ENCODE data around the gene OR10H3.
"Not testable (repeated sequence)": the region's sequence is repeated elsewhere in the genome, so short reads cannot be mapped to it uniquely, and the experiment has no call there.

OR10H3 gene, protein sequence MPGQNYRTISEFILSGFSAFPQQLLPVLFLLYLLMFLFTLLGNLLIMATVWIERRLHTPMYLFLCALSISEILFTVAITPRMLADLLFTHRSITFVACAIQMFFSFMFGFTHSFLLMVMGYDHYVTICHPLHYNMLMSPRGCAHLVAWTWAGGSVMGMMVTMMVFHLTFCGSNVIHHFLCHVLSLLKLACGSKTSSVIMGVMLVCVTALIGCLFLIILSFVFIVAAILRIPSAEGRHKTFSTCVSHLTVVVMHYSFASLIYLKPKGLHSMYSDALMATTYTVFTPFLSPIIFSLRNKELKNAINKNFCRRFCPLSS
- long read RNA-seq, donor 1, result 0 reads
- long read RNA-seq, donor 2, result 0 reads
- long read RNA-seq, donor 3, result 0 reads
- long read RNA-seq, donor 4, result 0 reads
- long read RNA-seq, donor 5, result 0 reads
- long read RNA-seq, donor 6, result 0 reads
- long read RNA-seq, donor 7, result 0 reads
- long read RNA-seq, donor 8, result 0 reads

DNA sequence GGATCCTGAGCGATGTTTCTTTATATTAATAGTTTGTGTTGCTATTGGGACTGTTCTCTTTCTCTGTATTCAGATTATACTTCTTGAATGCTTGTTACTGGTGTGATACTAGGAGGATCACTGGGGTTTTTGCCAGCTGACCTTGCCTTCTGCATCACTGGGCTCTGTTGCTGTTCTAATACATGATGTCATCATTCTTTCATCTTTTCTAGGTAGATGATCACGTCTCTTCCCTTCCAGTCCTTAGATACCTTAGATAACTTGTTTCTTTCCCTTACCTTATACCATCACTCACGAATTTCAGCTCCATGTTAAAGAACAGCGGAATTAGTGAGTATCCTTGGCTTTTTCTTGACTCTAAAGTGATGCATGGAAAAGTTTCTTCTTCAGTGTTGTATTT lies at the start of gene OR10H3:
Gene OR10H3, plus strand, starts transcription at position 264 of the 400 bp plus-strand sequence. CDS start 3,408 bp downstream, outside the sequence.
- DNase-seq, result no peak

DNA sequence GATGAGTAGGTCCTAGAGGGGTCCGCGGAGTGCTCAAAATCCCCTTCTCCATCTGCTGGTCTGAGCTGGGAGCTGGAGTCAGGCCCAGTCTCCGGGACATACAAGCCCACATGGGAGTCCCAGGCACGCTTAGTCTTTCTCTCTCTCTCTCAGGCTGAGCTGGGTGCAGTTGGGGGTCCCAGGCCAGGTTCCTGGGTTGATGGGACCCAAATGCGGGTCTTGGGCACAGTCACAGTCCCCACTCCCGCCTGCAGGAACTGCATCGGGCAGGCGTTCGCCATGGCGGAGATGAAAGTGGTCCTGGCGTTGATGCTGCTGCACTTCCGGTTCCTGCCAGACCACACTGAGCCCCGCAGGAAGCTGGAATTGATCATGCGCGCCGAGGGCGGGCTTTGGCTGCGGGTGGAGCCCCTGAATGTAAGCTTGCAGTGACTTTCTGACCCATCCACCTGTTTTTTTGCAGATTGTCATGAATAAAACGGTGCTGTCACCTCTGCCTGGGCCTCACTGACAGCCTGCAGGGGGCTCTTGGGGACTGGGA lies 41.1 kb upstream of the OR10H3 start:
- no peak for DNase-seq

DNA sequence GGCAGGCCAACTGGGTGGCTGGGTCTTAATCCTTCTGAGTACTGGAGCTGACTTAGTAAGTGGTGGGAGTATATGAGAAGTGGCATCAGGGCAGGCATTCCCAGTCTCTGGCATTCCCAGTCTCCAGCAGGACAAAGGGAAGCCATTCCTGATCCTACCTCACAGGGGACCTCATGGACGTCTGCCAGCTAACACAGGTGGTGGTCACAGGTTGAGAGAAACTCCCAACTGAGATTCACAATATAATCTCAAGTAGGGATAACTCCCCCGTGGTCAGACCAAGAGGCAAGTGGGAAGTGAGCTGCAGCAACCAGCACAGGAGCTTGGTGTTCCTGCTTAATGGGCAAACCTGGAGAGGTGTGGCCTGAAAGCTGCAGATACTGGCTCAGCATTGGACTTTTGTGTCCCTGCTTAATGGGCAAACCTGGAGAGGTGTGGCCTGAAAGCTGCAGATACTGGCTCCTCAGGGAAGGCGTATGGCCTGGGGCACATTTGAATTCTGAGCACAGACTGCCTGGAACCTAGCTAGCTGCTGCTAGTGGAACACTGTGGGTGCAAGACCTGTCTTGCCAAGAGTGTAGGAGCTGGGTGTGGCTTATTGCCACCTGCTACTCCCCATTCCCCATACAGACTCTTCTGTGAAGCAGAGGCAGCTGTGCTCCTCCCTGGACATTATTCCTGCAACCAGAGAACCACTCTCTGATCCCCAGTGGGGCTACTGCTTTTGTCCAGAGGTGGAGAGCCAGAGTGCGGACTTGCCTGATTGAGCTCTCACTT lies 35.8 kb upstream of the OR10H3 start:
- DNase-seq, result no peak

DNA sequence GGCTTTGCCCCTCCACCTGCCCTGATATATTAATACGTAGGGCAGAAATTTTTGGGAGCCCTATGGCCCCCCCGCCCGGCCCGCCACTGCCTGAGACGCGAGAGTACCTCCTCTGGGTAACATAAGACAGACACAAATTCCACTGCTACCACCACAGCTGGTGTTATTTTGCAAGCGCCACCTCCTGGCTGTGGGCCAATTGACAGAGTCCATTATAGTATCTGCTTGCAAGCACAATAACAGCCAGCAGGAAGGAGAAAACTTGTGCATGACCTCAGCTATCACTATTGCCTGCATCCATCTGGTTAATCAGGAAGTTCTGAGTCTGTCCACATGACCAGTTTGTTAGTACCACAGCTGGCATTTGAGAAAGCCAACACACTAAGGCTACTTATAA lies 35.3 kb upstream of the OR10H3 start:
- no peak for DNase-seq

DNA sequence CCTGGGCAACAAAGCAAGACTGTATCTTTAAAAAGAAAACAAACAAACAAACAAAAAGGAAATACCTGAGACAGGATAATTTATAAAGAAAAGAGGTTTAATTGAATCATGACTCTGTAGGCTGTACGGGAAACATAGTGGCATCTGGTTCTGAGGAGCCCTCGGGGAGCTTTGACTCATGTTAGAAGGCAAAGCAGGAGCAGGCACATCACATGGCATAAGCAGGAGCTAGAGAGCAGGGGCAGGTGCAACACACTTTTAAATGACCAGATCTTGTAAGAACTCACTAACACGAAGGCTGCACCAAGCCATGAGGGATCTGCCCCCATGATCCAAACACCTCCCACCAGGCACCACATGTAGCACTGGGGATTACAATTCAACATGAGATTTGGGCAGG lies 23.1 kb upstream of the OR10H3 start:
- no peak for DNase-seq

DNA sequence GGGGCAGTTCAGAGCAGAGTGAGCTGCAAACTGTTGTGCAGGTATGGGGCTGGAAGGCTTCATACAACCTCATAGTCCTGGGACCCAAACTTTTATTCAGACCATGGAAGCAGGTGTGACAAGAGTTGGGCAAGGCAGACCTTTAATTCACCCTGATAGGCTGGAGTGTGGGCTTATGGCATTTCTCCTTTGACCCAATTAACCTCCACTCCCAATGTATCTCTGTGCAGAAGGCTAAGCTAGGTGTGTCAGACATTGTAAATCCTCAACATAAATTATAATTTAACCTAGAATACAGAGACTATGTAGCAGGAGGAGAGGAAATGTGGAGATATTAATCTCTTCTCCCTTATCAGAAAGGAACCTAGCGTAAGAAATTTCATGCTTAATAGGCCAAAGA lies 22.1 kb upstream of the OR10H3 start:
- DNase-seq, result no peak

DNA sequence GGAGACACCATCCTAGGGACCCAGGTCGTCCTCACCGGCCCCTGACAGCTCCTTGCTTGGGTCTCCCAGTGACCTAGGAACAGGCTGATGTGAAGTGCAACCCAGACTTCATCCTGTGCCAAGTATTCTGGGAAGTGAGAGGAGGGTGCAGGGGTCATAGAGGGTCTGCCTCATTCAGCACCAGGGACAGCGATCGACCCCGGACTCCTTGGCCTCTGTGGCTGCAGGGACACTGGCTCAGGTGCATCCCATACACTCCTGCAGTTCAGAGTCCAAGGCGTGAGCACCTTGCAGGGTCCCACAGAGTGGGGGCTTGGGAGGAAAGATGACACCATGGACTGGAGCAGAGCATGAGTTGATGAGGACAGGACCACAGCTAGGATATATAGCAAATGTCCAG lies 20.0 kb upstream of the OR10H3 start:
- no peak for DNase-seq

DNA sequence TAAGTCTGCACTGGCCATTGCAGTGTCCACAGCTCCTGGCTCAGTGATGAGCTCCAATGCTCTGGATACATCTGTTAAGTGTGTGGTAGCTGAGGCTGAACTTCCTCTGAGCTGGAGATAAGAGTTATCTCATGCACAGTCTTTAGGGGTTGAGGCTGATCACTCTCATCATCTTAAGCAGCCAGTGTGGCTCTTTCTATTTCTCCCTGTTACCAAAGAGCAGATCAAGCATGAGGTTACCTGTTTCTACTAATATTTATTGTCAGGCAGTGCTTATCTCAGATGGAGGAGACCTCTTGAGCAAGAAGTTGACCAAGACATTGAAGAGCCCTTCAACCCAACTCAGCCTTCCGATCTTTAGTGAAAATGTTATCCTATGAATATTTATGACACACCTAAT lies 16.5 kb upstream of the OR10H3 start:
- no peak for DNase-seq

DNA sequence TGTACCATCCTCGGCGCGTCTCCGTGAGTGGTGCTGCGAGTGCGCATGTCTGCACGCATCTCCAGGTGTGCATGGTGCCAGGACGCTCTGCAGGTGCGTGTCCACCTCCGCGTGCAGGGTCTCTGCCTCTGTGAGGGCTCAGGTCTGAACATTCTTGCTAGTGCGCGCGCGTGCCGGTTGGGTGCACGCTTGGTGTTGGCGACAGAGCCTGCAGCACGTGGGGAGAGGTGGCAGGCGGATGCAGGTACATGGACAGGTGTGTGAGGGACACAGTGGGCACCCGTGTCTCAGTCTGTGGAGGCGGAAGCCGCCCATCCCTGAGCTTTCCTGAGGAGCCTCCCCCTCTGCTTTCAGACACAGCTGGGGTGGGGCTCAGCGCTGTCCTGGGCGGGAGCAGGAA lies 14.8 kb upstream of the OR10H3 start:
- DNase-seq, result no peak

DNA sequence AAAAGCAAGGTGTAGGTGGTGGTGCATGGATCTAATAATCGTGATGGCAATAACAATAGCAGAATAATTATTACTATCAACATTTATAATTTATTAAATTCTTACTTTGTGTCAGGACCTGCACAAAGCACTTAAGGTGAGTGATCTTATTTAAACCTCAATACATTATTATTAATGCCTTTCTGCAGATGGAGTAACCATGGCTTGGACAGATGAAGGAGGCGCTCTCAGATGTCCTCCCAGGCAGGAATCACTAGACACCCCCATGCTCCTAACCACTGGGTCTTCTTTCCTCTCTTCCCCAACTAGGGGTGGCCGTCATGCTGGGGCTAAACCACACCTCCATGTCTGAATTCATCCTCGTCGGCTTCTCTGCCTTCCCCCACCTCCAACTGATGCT lies 10.1 kb upstream of the OR10H3 start, which contains the start of gene OR10H2:
Gene OR10H2, plus strand, starts transcription at position 301 of the 400 bp plus-strand sequence. Its CDS starts 20 bp downstream, at position 321.
- no peak for DNase-seq

DNA sequence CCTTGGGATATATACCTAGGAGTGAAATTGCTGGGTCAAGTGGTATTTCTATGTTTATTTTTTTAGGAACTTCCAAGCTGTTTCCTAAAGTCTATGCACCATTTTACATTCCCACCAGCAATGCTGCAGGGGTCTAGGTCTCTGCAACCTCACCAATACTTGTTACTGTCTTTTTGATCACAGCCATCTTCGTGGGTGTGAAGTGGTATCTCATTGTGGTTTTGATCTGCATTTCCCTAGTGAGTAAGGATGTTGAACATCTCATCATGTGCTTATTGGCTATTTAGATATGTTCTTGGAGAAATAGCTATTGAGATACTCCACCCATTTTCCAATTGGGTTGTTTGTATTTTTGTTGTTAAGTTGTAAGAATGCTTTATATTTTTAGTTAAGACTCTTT lies 7.2 kb upstream of the OR10H3 start:
- DNase-seq, result no peak

DNA sequence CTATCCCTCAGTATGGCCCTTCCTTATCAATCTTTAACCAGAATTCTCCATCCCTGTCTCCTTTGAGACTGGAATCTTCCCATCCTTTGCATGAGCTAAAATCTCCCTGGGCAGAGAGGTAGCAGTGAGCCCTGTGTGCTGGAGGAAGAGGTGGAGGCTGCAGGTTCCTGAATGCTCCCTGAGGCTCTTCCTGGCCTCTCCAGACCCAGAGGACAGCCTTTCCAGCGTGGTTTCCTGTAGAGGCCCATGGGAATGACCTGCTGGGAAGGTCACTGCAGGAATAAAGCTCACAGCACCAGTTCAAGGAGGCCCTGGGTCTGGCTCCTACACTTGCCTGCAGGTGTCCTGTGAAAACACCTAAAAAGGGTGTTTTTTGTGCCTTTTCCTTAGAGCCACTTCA lies 5.4 kb upstream of the OR10H3 start:
- DNase-seq, result no peak

DNA sequence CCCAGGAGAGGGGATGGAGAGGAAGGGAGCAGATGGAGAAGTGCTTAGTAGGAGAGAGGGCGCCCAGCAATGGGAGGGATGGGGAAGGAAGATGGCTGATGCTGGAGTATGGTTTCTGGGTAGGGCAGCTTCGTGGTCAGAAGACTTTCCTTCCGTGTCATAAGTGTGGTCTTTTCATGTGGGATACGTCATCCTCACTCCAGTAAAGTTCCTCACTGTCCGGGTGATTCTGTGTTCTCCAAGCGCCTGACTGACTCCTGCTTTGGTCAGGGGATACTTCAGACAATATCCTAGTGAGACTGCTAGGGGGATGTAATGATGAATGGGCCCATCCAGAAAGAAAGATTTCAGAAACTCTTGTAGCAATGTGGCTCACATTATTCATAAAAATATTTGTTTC lies 3.9 kb upstream of the OR10H3 start:
- no peak for DNase-seq

DNA sequence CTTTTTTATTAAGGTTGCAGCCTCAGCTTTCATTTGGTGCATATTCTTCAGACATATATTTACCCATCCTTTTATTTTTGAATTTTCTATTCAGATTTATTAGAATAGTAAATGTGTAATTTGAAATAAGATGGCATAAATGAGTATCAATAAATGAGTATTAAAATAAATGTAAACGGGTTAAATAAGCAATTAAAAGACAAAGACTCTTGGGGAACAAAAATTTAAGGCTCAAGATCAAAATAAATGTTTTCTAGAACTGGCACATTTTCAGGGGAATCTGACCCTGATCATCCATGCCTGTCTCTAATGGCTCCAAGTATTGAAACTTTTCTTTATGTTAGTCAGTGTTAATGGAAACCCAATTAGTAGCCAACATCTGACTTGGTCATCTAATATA lies 3.0 kb downstream of the OR10H3 start:
- DNase-seq, result no peak

DNA sequence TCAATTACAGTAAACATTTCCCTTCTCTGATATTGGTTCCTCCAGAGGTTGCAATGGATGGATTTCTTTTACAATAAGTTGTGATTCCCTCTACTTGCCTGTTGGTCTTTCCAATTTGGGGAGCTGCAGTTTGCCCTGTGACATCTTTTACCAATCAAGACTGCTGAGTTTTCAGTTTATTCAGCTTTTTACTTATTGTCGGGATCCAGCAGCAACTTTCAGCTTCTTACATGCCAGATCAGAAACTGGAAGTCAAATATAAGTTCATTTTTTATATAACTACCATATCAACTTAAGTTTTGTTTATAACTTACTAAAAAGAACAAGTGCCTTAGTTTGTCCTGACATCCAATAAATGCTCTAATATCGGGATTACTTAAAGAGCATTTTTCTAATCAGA lies 10.5 kb downstream of the OR10H3 start:
- no peak for DNase-seq

DNA sequence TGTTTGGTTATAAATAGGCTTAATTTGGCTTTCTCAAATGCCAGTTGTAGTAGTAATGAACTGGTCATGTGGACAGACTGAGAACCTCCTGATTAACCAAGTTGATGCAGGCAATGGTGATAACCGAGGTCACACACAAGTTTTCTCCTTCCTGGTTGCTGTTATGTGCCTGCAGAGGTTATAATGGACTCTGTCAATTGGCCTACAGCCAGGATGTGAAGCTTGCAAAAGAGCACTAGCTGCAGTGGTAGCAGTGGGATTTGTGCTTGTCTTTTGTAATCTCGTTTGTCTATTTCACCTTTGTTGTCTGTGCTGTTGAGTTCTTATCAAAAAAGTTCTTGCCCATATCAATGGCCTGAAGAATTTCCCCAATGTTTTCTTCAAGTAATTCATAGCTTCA lies 20.6 kb downstream of the OR10H3 start:
- no peak for DNase-seq

DNA sequence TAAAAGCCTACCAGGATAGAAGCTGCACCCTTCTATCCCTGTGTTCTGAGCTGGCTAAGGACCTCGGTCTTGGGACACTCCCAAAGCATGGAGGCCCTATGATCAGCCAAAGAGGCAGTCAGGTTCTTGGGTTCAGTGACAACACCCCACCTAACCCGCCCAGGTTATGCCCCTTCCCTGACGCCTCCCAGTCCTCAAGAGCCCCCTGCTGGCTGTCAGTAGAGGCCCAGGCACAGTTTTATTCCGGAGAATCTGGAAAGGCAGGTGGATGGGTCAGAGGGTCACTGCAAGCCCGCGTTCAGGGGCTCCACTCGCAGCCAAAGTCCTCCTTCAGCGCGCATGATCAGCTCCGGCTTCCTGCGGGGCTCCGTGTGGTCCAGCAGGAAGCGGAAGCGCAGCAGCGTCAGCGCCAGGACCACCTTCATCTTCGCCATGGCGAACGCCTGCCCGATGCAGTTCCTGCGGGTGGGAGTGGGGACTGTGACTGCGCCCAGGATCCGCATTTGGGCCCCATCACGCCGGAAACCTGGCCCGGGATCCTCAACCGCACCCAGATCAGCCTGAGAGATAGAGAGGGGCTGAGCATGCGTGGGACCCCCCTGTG lies 22.3 kb downstream of the OR10H3 start:
- DNase-seq, result no peak

DNA sequence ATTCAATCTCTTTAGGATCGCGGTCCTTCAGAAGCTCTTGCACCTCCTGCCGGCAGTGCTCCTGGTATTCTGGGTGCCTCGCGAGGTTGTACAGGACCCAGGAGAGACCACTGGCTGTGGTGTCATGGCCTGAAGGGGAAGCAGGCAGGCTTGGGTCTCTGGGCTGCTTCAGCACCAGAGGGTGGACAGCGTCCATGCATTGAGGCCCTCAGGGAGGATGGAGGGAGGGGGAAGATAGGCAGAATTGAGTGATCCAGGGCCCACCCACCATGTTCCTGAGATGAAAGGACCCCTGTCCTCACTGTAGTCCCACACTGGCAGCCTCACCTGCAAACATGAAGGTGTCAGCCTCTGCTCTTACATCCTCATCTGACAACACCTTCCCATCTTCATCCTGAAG lies 31.8 kb downstream of the OR10H3 start:
- DNase-seq, result no peak

DNA sequence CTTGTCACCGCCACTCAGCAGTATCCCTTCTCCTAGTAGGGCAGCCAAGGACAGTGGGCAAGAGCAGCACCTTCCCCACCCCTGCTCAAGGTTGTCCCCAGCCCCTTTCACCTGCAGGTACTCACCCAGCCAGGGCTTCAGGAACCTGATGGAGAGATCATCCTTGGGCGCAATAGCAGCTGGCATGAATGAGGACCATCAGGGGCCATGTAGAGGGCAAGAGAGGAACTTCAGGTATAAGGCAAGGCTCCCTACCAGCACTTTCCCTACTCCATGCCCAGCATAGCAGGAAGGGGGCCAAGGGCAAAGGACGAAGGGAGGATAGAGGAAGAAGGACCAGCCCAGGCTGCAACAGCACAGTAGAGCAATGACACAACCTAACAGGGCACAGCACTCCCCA lies 36.4 kb downstream of the OR10H3 start:
- not testable (repeated sequence) for DNase-seq

DNA sequence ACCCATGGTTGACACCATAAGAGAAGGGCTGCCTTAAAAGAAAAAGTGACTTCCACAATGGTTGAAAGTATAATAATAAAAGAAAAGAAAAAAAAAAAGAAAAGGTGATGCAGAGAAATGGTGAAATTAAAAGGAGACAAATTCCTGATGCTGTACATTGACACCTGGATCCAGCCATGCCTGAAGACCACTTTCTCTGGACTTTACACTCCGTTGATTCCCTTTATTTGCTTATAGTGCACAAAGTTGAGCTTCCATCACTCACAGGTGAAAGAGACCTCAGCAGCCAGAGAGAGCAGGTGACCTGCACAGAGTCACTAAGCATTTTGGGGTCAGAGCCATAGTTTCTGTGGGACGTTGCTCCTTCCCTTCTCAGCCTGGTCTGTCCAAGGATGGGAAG lies 37.5 kb downstream of the OR10H3 start:
- DNase-seq, result no peak

DNA sequence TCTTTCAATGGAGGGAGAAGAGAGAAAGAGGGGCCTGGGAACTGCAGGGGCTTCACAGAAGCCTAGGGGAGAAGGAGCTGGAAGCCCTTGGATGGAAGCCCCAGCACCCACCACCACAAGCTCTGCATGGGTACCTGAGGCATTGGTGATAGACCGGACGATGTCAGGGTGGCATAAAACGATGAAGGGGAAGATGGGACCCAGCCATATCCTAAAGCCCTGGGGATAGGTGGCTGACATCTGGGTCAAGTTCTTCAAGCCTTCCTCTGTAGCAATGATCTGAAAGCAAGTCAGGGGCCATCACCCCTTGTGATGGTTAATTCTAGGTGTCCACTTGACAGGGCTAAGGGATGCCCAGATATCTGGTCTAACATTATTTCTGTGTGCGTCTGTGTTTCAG lies 38.5 kb downstream of the OR10H3 start:
- no peak for DNase-seq

DNA sequence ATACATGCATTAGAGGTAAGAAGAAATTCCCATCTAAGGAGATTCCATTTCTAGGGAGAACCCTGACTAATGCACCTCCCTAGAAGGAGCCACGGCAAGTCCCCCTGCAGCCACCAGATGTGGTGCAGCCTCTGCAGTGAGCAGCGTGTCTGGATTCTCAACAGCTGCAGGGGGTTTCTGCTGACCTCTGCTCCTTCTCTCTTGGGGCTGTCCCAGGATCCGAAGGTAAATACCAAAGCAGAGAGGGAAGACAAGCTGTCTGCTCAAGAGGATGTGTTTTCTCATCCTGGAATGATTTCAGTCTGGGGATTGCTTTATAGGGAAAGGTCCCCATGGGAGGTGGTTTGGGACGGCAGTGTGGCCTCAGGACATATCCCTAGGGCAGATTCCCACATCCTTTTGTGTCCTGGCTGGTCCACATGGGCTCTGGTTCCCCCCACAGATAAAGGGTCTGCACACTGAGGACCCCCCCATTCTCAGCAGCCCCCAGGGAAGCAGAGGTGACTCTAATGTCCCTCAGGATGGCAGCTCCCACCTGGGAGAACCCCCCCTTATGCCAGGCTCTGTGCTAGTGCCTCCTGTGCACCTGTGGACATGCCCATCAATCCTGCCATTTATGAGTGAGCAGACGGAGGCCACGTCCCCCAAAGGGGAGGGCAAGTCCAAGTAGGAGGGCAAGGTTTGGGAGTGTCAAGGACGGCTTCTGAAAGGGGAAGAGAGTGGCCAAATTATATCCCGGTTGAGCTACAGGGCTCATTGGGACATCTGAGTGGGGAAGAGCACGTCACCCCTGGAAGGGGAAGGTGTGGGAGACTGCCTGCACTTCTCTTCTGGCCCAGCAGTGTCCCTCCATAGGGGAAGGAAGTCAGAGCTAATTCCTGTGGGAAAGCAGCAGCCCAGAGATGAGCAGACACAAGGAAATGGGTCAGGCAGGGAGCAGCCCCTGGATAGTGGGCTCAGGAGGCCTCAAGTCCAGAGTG lies 39.5 kb downstream of the OR10H3 start:
- no peak for DNase-seq

All from right kidney (tissue), 9 donors.